ENCODE data around the gene EPHB1.

EPHB1 gene

GRCh38 chr3:135268941-135269532, 474.0 kb downstream of the EPHB1 start:
- no peak for TF ChIP-seq CTCF (IDR thresholded peaks at IDR 0.05; ENCODE audit: insufficient read depth, low read length, missing control alignments)
- ChIA-PET POLR2A (no interaction called here), CTCF (no interaction called here)
- DNase-seq (ENCODE audit: low read depth, low spot score) = no peak
- H3K4me3 ChIP-seq (ENCODE audit: low read depth, low read length) = no peak overlapping the region

- CTCF ChIA-PET = no interaction called here
- DNase-seq (ENCODE audit: low read depth, low spot score) = no peak
- POLR2A ChIA-PET = no interaction called here
- H3K4me3 ChIP-seq (ENCODE audit: low read depth, low read length) = no peak overlapping the region
- no peak for TF ChIP-seq CTCF (IDR thresholded peaks at IDR 0.05; ENCODE audit: insufficient read depth, low read length, missing control alignments)
Observed at GRCh38 chr3:135271177-135272025, 476.3 kb downstream of the EPHB1 start.

GRCh38 chr3:135272026-135272669, 477.1 kb downstream of the EPHB1 start:
- no peak overlapping the region for H3K4me3 ChIP-seq (ENCODE audit: low read depth, low read length)
- ChIA-PET POLR2A (no interaction called here), CTCF (no interaction called here)
- no peak for DNase-seq (ENCODE audit: low read depth, low spot score)
- no peak for TF ChIP-seq CTCF (IDR thresholded peaks at IDR 0.05; ENCODE audit: insufficient read depth, low read length, missing control alignments)

DNA sequence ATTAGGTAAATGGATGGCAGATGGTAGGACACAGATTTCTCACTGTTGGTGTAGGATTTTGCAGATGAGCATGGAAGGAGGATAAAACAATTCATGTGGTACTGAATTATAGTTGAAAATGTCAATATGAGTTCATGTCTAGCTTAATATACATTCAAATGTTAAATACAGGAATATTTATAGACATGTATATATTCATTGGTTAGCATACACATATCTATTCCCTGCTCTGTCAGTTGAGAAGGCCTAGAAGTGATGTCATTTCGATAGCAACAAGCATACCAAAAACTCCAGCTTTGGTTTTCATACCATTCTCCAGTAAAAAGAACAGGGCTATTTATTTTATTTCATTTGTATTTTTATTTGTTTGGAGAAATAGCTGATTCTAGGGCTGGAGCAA, 497.1 kb downstream of the EPHB1 start:
- ChIA-PET POLR2A (no interaction called here), CTCF (no interaction called here)
- no peak overlapping the region for H3K4me3 ChIP-seq (ENCODE audit: low read depth, low read length)
- DNase-seq (ENCODE audit: low read depth, low spot score) = no peak
- no peak for TF ChIP-seq CTCF (IDR thresholded peaks at IDR 0.05; ENCODE audit: insufficient read depth, low read length, missing control alignments)

DNA sequence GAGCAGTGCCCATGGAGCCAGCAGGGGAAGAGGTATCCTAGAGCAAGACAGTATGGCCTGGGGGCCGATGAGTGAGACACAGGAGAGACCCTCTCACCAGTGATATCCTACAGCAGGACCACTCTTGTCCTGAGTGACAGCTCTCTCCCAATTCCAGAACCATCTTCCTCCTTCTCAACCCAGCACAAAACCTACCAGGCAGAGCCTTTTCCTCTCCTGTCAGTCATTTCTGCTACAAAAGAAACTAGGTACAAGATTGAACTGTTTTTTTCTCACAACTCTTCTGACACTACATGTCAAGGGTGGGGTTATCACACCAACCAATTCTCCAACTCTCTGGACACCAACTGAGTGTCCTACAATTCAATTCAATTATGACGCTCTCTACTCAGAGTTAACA, 506.6 kb downstream of the EPHB1 start:
- ChIA-PET POLR2A (no interaction called here), CTCF (no interaction called here)
- no peak overlapping the region for H3K4me3 ChIP-seq (ENCODE audit: low read depth, low read length)
- no peak for DNase-seq (ENCODE audit: low read depth, low spot score)
- TF ChIP-seq CTCF (IDR thresholded peaks at IDR 0.05; ENCODE audit: insufficient read depth, low read length, missing control alignments) = no peak

GRCh38 chr3:135304378-135304777, 509.3 kb downstream of the EPHB1 start:
- POLR2A ChIA-PET = no interaction called here
- CTCF ChIA-PET = no interaction called here
- no peak for TF ChIP-seq CTCF (IDR thresholded peaks at IDR 0.05; ENCODE audit: insufficient read depth, low read length, missing control alignments)
- DNase-seq (ENCODE audit: low read depth, low spot score) = no peak
- no peak overlapping the region for H3K4me3 ChIP-seq (ENCODE audit: low read depth, low read length)

All from AG04449 (cell line).